HCT116 (cell line): Measurements from ENCODE around the gene USP27X. TPM values are rescaled to one million over a fixed set of nuclear protein-coding genes. Genes with fewer than 3 reads are reported as not detected.

Experiments
- ATAC-seq: fragments of 200-7000 bp; cut with Tn5 transposase; 2 replicates; pipeline ENCODE4 v1.9.1; 2020; ENCODE audit warnings: mild to moderate bottlenecking, moderate library complexity
- BruUV-seq: library from RNA; stranded (reverse); fragments of 400-500 nt; replicated peaks from 2 replicates; lab custom pipeline; 2021; lab: Mats Ljungman, UMichigan
- CTCF ChIA-PET: fragments of 300-600 bp; sonication (Branson Sonifier 250); formaldehyde crosslinking; loops from one replicate; lab custom pipeline; 2021; ENCODE audit warnings: antibody characterized with exemption; lab: Charles Lee
- POLR2A ChIA-PET: fragments of 300-600, 350-600 bp; sonication (Branson Sonifier 250); formaldehyde crosslinking; loops from one replicate; lab custom pipeline; 2021; ENCODE audit warnings: antibody characterized with exemption; lab: Charles Lee
- RAD21 ChIA-PET, 2 experiments: fragments of 300-600 bp; sonication (Branson Sonifier 250); formaldehyde crosslinking; loops; one replicate each; lab custom pipeline; 2023; ENCODE audit warnings: low total read pairs in 2 of 2; ENCODE audit not compliant: uncharacterized antibody in 2 of 2, unreplicated experiment in 2 of 2, low non-redundant PET in 1 of 2; lab: Charles Lee
- DNase-seq: peaks from one replicate; pipeline ENCODE4 v3.0.0-alpha.2; 2010; ENCODE audit warnings: low read depth, low spot score
- H2AFZ ChIP-seq: fragments of 200-600 bp; shearing (Covaris generic), sonication (generic); 2 replicates; pipeline ENCODE4 v1.6.1; 2017; ENCODE audit warnings: low read depth, mixed run types, mixed read lengths, antibody characterized with exemption, low read length; ENCODE audit not compliant: poor library complexity, severe bottlenecking
- H3K27ac ChIP-seq: 2 replicates; pipeline ENCODE4 v1.5.1; 2012; ENCODE audit warnings: low read depth, low read length
- H3K27me3 ChIP-seq: fragments of 200-600 bp; sonication (generic); 2 replicates; pipeline ENCODE4 v1.6.1; 2016; ENCODE audit warnings: mixed run types, low read length, mixed read lengths; ENCODE audit not compliant: insufficient read depth
- H3K36me3 ChIP-seq, 2 experiments: fragments of 200-500 bp in 1 of 2; fragments of 200-600 bp in 1 of 2; sonication (Bioruptor generic) in 1 of 2; sonication (generic) in 1 of 2; 2 replicates each; pipeline versions ENCODE4 v1.5.1 to v1.6.1; 2014 to 2016; ENCODE audit warnings: low read length in 2 of 2, inconsistent platforms in 1 of 2, mixed read lengths in 1 of 2, mixed run types in 1 of 2; ENCODE audit not compliant: insufficient read depth in 2 of 2, control insufficient read depth in 1 of 2
- H3K4me1 ChIP-seq, 2 experiments: fragments of 200-600 bp in 1 of 2; sonication (generic) in 1 of 2; 2 replicates each; pipeline versions ENCODE4 v1.5.1 to v1.6.1; 2012 to 2017; ENCODE audit warnings: low read length in 2 of 2, inconsistent platforms in 1 of 2, mild to moderate bottlenecking in 1 of 2, mixed read lengths in 1 of 2, mixed run types in 1 of 2, moderate library complexity in 1 of 2; ENCODE audit not compliant: insufficient read depth in 2 of 2, control insufficient read depth in 1 of 2
- H3K4me2 ChIP-seq: fragments of 200-600 bp; sonication (generic); 2 replicates; pipeline ENCODE4 v1.6.1; 2017; ENCODE audit warnings: mixed run types, low read length, mixed read lengths
- H3K4me3 ChIP-seq, 2 experiments: fragments of 200-600 bp in 1 of 2; sonication (generic) in 1 of 2; replicated peaks in 1 of 2; 2 replicates each; pipeline ENCODE4 v1.5.1; 2011 to 2016; ENCODE audit warnings: low read length in 2 of 2, control low read depth in 1 of 2, low read depth in 1 of 2, mild to moderate bottlenecking in 1 of 2, mixed read lengths in 1 of 2, mixed run types in 1 of 2
- H3K79me2 ChIP-seq: fragments of 200-600 bp; sonication (generic); 2 replicates; pipeline ENCODE4 v1.6.1; 2017; ENCODE audit warnings: mild to moderate bottlenecking, mixed run types, low read length, moderate library complexity, mixed read lengths; ENCODE audit not compliant: insufficient read depth
- H3K9ac ChIP-seq: fragments of 200-600 bp; sonication (generic); 2 replicates; pipeline ENCODE4 v1.6.1; 2016; ENCODE audit warnings: low read length, mixed read lengths
- H3K9me2 ChIP-seq: fragments of 200-600 bp; sonication (generic), shearing (Covaris generic); 2 replicates; pipeline ENCODE4 v1.6.1; 2017; ENCODE audit warnings: mixed run types, mild to moderate bottlenecking, moderate library complexity; ENCODE audit not compliant: insufficient read depth
- H3K9me3 ChIP-seq, 2 experiments: fragments of 200-500 bp in 1 of 2; fragments of 200-600 bp in 1 of 2; sonication (Bioruptor generic) in 1 of 2; sonication (generic) in 1 of 2; 2 replicates each; pipeline ENCODE4 v1.6.1; 2014 to 2017; ENCODE audit warnings: low read length in 2 of 2, mixed read lengths in 2 of 2, inconsistent platforms in 1 of 2, low read depth in 1 of 2, mild to moderate bottlenecking in 1 of 2, mixed run types in 1 of 2, moderate library complexity in 1 of 2; ENCODE audit not compliant: control insufficient read depth in 1 of 2, insufficient read depth in 1 of 2
- H4K20me1 ChIP-seq: fragments of 200-600 bp; sonication (generic), shearing (Covaris generic); 2 replicates; pipeline ENCODE4 v1.6.1; 2017; ENCODE audit warnings: mixed run types, mild to moderate bottlenecking, moderate library complexity; ENCODE audit not compliant: insufficient read depth
- ATF3 ChIP-seq: IDR thresholded peaks from 2 replicates; pipeline ENCODE4 v1.6.1; 2012
- CBX3 ChIP-seq: IDR thresholded peaks from 2 replicates; pipeline ENCODE4 v1.6.1; 2012; ENCODE audit warnings: low read depth
- EZH2 ChIP-seq: fragments of 200-600 bp; sonication (generic); IDR thresholded peaks from 2 replicates; pipeline ENCODE4 v1.6.1; 2017; ENCODE audit warnings: antibody characterized with exemption, mixed run types
- EZH2phosphoT487 ChIP-seq: fragments of 200-600 bp; IDR thresholded peaks from 2 replicates; pipeline ENCODE4 v1.6.1; 2018; ENCODE audit warnings: antibody characterized with exemption, borderline replicate concordance
- FOSL1 ChIP-seq: IDR thresholded peaks from 2 replicates; pipeline ENCODE4 v1.6.1; 2012; ENCODE audit warnings: low read depth
- JUND ChIP-seq: IDR thresholded peaks from 2 replicates; pipeline ENCODE4 v1.6.1; 2012
- MAX ChIP-seq: IDR thresholded peaks from 2 replicates; pipeline ENCODE4 v1.6.1; 2012
- SP1 ChIP-seq: IDR thresholded peaks from 2 replicates; pipeline ENCODE4 v1.6.1; 2012; ENCODE audit warnings: low read depth
- YY1 ChIP-seq: IDR thresholded peaks from 2 replicates; pipeline ENCODE4 v1.6.1; 2011; ENCODE audit warnings: low read length, low read depth, moderate library complexity, mild to moderate bottlenecking; ENCODE audit not compliant: insufficient replicate concordance; ENCODE audit errors: extremely low read depth
- ZBTB33 ChIP-seq: IDR thresholded peaks from 2 replicates; pipeline ENCODE4 v1.6.1; 2011; ENCODE audit warnings: mild to moderate bottlenecking, low read length, moderate library complexity; ENCODE audit not compliant: insufficient replicate concordance; ENCODE audit errors: extremely low read depth
- intact Hi-C: fragments of 100-400 bp; cut with micrococcal nuclease; formaldehyde crosslinking; loops from 2 replicates; pipeline ENCODE4 v1.10.0; 2022
- total RNA-seq: library from RNA; stranded (reverse); gene quantifications from one replicate; pipeline ENCODE4 v1.2.1, GENCODE V29; 2021; ENCODE audit not compliant: unreplicated experiment

USP27X gene
- total RNA-seq, 1 experiment from 2014 or later, result 3.5 TPM

- DNase-seq (no peak), ATAC-seq (no peak)
- Histone ChIP-seq H4K20me1 (no peaks in the 10 kb centered on the region), H3K9me2 (no peaks in the 10 kb centered on the region), H3K79me2 (no peaks in the 10 kb centered on the region), H3K4me2 (no peak overlapping the region), H3K9me3 (no peaks in the 10 kb centered on the region), H3K4me1 (no peaks in the 10 kb centered on the region; a peak in 1 of 4 replicates), H3K9ac (no peak overlapping the region), H3K36me3 (no peaks in the 10 kb centered on the region), H2AFZ (no peak overlapping the region), H3K27me3 (no peaks in the 10 kb centered on the region), H3K27ac (no peak overlapping the region), H3K4me3 (no peak overlapping the region)
- no TSS peak for BruUV-seq
- RAD21 ChIA-PET, result no interaction called here
- POLR2A ChIA-PET, result no interaction called here
- CTCF ChIA-PET, result no interaction called here
- TF ChIP-seq SP1, result no peak
- TF ChIP-seq YY1, result no peak
- no peak for TF ChIP-seq EZH2
- no peak for TF ChIP-seq FOSL1
- TF ChIP-seq JUND, result no peak
- no peak for TF ChIP-seq ATF3
- TF ChIP-seq EZH2phosphoT487, result no peak
- no peak for TF ChIP-seq ZBTB33
- no peak for TF ChIP-seq CBX3
- TF ChIP-seq MAX, result no peak
- intact Hi-C loops, result no loop called here
Observed at GRCh38 chrX:49930039-49930438, 50.8 kb downstream of the USP27X start.

Other genes with a start within 250 kb of the USP27X start
- not detected for gene PAGE1, start 183.5 kb upstream of the USP27X start, total RNA-seq
- gene PAGE4, start 50.2 kb upstream of the USP27X start, total RNA-seq, result not detected
- gene CLCN5, start 43.1 kb downstream of the USP27X start, total RNA-seq, result 6.1 TPM